Lower leg skin (tissue), 3 donors: ENCODE results near the gene BMP2K.

Source experiments
- POLR2A ChIP-seq, 2 donors: fragments of 450-650 bp; IDR thresholded peaks; one replicate each; pipeline ENCODE4 v1.6.1; 2016 to 2017; ENCODE audit warnings: antibody characterized with exemption in 2 of 2, mild to moderate bottlenecking in 1 of 2, moderate library complexity in 1 of 2
- TF ChIP-seq, protein P1 (sequence below), 3 donors: fragments of 450-650 bp; IDR thresholded peaks; one replicate each; pipeline ENCODE4 v1.5.1; 2016; ENCODE audit warnings: antibody characterized with exemption in 3 of 3, mild to moderate bottlenecking in 3 of 3, moderate library complexity in 2 of 3

DNA sequence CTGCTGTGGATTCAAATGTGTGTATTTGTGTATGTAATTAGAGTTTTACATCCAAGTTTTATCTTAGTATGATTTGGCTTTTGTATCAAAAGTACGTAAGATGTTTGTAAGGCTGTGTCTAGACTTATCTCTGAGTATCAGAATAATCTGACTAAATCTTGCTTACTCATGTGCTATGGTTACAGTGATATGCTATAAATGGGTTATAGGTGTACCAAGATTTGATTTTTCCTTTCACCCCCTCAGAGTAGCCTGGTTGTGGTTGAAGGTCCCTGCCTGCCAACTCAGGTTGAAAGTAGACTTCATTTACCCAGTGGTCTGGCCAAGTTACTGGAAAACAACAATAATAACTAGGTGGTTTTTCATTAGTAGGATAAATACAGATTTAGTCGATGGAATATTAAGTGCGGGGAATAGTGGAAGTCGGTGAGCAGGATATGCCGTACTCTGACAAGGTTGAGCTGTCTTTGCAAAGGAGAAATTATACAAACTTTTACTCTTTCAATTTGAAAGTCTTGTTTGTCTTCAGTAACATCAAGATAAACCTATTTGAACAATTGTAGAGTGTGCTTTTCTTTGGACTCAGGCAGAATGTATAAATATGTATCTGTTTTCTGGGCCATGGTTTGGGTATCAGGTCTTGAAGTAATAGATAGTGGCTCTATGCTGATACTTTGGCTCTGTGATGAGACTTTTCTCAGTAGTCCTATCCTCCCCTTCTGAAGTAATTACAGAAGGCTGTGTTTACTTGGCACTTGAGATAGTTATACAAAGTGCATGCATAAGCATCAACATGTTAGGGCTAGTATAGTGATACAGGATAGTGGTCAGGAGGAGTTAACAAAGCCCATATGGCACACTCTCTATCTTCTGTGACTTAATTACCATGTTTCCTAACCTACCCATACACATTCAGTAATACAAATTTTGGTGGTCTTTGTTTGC is 23.7 kb downstream of the BMP2K start:
- TF ChIP-seq POLR2A (IDR thresholded peaks at IDR 0.05), result no peak
- TF ChIP-seq, protein P1, sequence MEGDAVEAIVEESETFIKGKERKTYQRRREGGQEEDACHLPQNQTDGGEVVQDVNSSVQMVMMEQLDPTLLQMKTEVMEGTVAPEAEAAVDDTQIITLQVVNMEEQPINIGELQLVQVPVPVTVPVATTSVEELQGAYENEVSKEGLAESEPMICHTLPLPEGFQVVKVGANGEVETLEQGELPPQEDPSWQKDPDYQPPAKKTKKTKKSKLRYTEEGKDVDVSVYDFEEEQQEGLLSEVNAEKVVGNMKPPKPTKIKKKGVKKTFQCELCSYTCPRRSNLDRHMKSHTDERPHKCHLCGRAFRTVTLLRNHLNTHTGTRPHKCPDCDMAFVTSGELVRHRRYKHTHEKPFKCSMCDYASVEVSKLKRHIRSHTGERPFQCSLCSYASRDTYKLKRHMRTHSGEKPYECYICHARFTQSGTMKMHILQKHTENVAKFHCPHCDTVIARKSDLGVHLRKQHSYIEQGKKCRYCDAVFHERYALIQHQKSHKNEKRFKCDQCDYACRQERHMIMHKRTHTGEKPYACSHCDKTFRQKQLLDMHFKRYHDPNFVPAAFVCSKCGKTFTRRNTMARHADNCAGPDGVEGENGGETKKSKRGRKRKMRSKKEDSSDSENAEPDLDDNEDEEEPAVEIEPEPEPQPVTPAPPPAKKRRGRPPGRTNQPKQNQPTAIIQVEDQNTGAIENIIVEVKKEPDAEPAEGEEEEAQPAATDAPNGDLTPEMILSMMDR (IDR thresholded peaks at IDR 0.05), result no peak
